Right lobe of liver (tissue), 6 donors: Measurements from ENCODE around the gene CFAP100. TPM values are rescaled to one million over a fixed set of nuclear protein-coding genes. Genes with fewer than 3 reads are reported as not detected.

Source experiments
- ATAC-seq, 4 donors: fragments of 200-7000 bp; cut with Tn5 transposase; one replicate each; pipeline ENCODE4 v1.9.1; 2020; ENCODE audit warnings: mild to moderate bottlenecking in 4 of 4, moderate library complexity in 4 of 4
- DNase-seq, 3 donors: peaks; one replicate each; pipeline ENCODE4 v3.0.0-alpha.2; 2020
- H3K27ac ChIP-seq, 3 donors: fragments of 200-600 bp; one replicate each; pipeline ENCODE4 v1.8.0; 2022
- H3K27me3 ChIP-seq, 2 donors: fragments of 200-600 bp; one replicate each; pipeline ENCODE4 v1.8.0; 2022
- H3K36me3 ChIP-seq, 4 donors: fragments of 200-600 bp; sonication (generic) in 1 of 4; one replicate each; pipeline versions ENCODE4 v1.5.1 to v1.8.0; 2017 to 2022; ENCODE audit warnings: control low read depth in 1 of 4
- H3K4me1 ChIP-seq, 4 donors: fragments of 200-600 bp; sonication (generic) in 1 of 4; one replicate each; pipeline versions ENCODE4 v1.5.1 to v1.8.0; 2017 to 2022; ENCODE audit warnings: control low read depth in 1 of 4
- H3K4me3 ChIP-seq, 3 donors: fragments of 200-600 bp; one replicate each; pipeline ENCODE4 v1.8.0; 2022
- H3K9me3 ChIP-seq, 4 donors: fragments of 200-600 bp; sonication (generic) in 1 of 4; one replicate each; pipeline versions ENCODE4 v1.5.1 to v1.8.0; 2017 to 2022; ENCODE audit warnings: control low read depth in 1 of 4
- CTCF ChIP-seq, 4 donors: fragments of 200-600 bp in 3 of 4; fragments of 450-650 bp in 1 of 4; IDR thresholded peaks; one replicate each; pipeline versions ENCODE4 v1.5.1 to v1.8.0; 2016 to 2022; ENCODE audit warnings: antibody characterized with exemption in 4 of 4, mild to moderate bottlenecking in 2 of 4
- POLR2A ChIP-seq: fragments of 450-650 bp; IDR thresholded peaks from one replicate; pipeline ENCODE4 v1.6.1; 2017; ENCODE audit warnings: antibody characterized with exemption, mild to moderate bottlenecking
- WGBS: methylation state at CpG from one replicate; pipeline ENCODE4 v1.1.6; 2018; ENCODE audit warnings: low coverage, low lambda C conversion rate; ENCODE audit not compliant: insufficient coverage; ENCODE audit errors: missing lambda C conversion rate; 5-methylcytosine and 5-hydroxymethylcytosine counted together
- intact Hi-C, 2 donors: fragments of 100-400 bp; cut with DNase I; formaldehyde crosslinking; loops; one replicate each; pipeline versions ENCODE4 v1.11.2 to v1.14.1; 2022
- total RNA-seq, 6 experiments: library from RNA; depleted of rRNA in 2 of 6; stranded (reverse); fragments of >200 nt in 2 of 6; fragmentation: NEBNext Ultra II Directional in 3 of 6; extraction: Animal tissue kit (Norgen Biotek cat#: 25700) in 3 of 6; gene quantifications; one replicate each; pipeline versions ENCODE4 v1.1.0 to v1.2.4, GENCODE V29; 2016 to 2023
- donor health status: DM: no; HTN: yes; CAD: no.
- donor health status: DM: no; HTN: no; CAD: no.
- donor health status: DM: no; HTN: no; CAD: no.
- donor health status: DM: no; HTN: yes; CAD: no.
- donor health status: DM: no; HTN: yes; CAD: no.

Gene CFAP100
- total RNA-seq, 6 experiments from 2014 or later, result not detected

GRCh38 chr3:126446301-126446700, 51.6 kb downstream of the CFAP100 start:
- peak overlapping the region in 1 of 3 donors; percentile 56 for H3K27ac ChIP-seq
- H3K9me3 ChIP-seq, result no peaks in the 10 kb centered on the region
- 79% methylated on average over 2 of the region's 8 CpGs for WGBS
- H3K4me1 ChIP-seq, result peaks cover 0 to 50% (median 23%) of the 10 kb centered on the region in 4 donors
- TF ChIP-seq POLR2A (no peak), CTCF (IDR thresholded peaks at IDR 0.05) (no peak)
- H3K4me3 ChIP-seq, result no peak overlapping the region
- intact Hi-C loops, result no loop called here
- H3K27me3 ChIP-seq, result no peaks in the 10 kb centered on the region
- H3K36me3 ChIP-seq, result peaks cover 0 to 9% (median 6%) of the 10 kb centered on the region in 4 donors
- peak; percentile 40 to 55 (median 48) for ATAC-seq
- no peak for DNase-seq

- Histone ChIP-seq H3K27ac (peak overlapping the region in 1 of 3 donors; percentile 56), H3K4me3 (no peak overlapping the region), H3K36me3 (peaks cover under 1 to 14% (median 10%) of the 10 kb centered on the region in 4 donors), H3K27me3 (no peaks in the 10 kb centered on the region), H3K9me3 (no peaks in the 10 kb centered on the region), H3K4me1 (peaks cover 0 to 50% (median 23%) of the 10 kb centered on the region in 4 donors)
- TF ChIP-seq CTCF (IDR thresholded peaks at IDR 0.05) (no peak), POLR2A (no peak)
- 100% methylated on average over 2 of the region's 2 CpGs for WGBS
- no peak for ATAC-seq
- intact Hi-C loops, result no loop called here
- DNase-seq, result no peak
Observed at GRCh38 chr3:126446791-126447190, 52.1 kb downstream of the CFAP100 start.

DNA sequence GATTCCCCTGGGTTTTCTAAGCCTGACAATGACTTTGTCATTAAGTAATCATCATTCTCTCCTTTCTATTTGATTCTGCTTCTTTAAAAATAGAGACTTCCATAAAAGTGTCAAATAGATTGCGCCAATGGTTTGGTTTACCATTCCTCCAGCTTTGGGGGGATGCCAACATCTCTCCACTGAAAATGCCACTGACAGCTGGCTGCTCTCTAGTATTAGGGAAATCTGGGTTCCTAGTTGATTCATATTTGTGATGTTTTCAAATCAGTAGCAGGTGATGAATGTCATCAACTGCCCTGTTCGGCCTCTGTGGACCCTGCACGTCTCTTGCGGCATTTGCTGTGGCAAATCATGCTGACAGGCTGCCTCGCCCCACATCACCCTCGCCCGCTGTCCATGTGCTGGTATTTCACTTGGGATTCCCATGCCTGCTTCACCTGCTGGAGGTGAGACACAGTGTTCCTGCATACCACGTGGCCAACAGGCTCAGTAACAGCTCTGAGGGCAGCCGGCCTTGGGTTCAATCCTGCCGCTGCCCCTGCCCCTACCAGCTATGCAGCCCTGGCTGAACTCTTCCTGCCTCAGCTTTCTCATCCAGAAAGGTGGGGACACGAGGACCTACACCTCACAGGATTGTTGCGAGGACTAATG, 52.9 kb downstream of the CFAP100 start:
- Histone ChIP-seq H3K9me3 (no peaks in the 10 kb centered on the region), H3K4me3 (no peak overlapping the region), H3K36me3 (peaks cover 5 to 22% (median 12%) of the 10 kb centered on the region in 4 donors), H3K4me1 (peaks cover 0 to 50% (median 23%) of the 10 kb centered on the region in 4 donors), H3K27ac (peak overlapping the region in 1 of 3 donors; percentile 56), H3K27me3 (no peaks in the 10 kb centered on the region)
- no peak for TF ChIP-seq POLR2A
- TF ChIP-seq CTCF (IDR thresholded peaks at IDR 0.05), result no peak
- DNase-seq, result peak in 1 of 3 donors; percentile 61
- 41% methylated on average over 6 of the region's 12 CpGs for WGBS
- ATAC-seq, result peak; percentile 10 to 54 (median 20)
- intact Hi-C loops, result no loop called here

DNA sequence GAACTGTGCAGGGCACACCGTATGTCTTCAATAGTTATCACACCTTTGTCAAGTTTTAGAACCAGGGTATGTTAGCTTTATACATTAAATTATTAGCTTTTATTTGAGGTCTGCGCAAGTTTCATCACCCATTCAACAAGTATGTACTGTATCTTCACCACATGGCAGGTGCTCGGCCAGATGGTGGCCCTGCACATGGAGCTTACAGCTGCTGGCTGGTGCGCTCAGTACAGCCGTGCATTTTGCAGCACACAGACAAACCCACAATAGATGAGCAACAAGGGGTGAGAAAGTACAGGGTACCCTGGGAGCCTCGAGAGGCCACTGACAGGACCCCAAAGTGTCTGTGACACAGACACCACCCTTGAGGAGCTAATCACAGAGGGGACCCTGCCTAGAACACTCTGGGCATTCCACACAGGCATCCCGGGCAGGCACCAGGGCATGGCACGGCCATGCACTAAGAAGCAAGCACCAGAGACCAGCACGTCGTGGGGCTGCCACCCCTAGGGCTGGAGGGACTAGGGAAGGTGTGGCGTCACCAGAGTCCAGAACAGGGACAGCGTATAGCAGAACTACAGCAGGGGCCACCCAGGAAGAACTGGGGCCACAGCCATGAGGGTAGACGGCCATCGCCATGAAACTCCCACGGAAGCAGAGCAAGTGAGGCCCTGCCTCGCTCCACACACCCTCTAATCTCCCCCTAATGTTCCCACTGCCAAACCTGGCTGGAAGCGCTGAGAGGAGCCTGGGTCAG, 53.6 kb downstream of the CFAP100 start:
- Histone ChIP-seq H3K9me3 (no peaks in the 10 kb centered on the region), H3K4me3 (no peak overlapping the region), H3K36me3 (peaks cover 5 to 22% (median 12%) of the 10 kb centered on the region in 4 donors), H3K4me1 (peaks cover 0 to 50% (median 23%) of the 10 kb centered on the region in 4 donors), H3K27ac (peak overlapping the region in 1 of 3 donors; percentile 56), H3K27me3 (no peaks in the 10 kb centered on the region)
- 91% methylated on average over 4 of the region's 17 CpGs for WGBS
- intact Hi-C loops, result no loop called here
- ATAC-seq (no peak), DNase-seq (no peak)
- TF ChIP-seq CTCF (IDR thresholded peaks at IDR 0.05), result no peak
- TF ChIP-seq POLR2A, result no peak
